Activated CD8-positive, alpha-beta T cell treated with anti-CD3 and anti-CD28 coated beads for 36 hours (primary cell): ENCODE results near the gene VAC14. TPM values are rescaled to one million over a fixed set of nuclear protein-coding genes. Genes with fewer than 3 reads are reported as not detected.

Experiments
- ATAC-seq: fragments of 200-7000 bp; cut with Tn5 transposase; one replicate; pipeline ENCODE4 v1.10.0; 2021; ENCODE audit warnings: mild to moderate bottlenecking, moderate library complexity
- CTCF ChIA-PET: fragments of 350-600 bp; sonication (Branson Sonifier 250); formaldehyde crosslinking; loops from one replicate; lab custom pipeline; 2021; ENCODE audit warnings: antibody characterized with exemption; lab: Charles Lee
- POLR2A ChIA-PET: fragments of 350-600 bp; sonication (Branson Sonifier 250); formaldehyde crosslinking; loops from one replicate; lab custom pipeline; 2021; ENCODE audit warnings: antibody characterized with exemption; lab: Charles Lee
- DNase-seq: peaks from one replicate; pipeline ENCODE4 v3.0.0-alpha.2; 2020
- H3K27ac Mint-ChIP-seq: one replicate; pipeline ENCODE4 v1.8.0; 2021; ENCODE audit warnings: mild to moderate bottlenecking, mixed read lengths
- H3K27me3 Mint-ChIP-seq: one replicate; pipeline ENCODE4 v1.8.0; 2021; ENCODE audit warnings: mixed read lengths
- H3K36me3 Mint-ChIP-seq: one replicate; pipeline ENCODE4 v1.8.0; 2021; ENCODE audit warnings: low read depth, mixed read lengths
- H3K4me1 Mint-ChIP-seq: one replicate; pipeline ENCODE4 v1.8.0; 2021; ENCODE audit warnings: low read depth, mixed read lengths
- H3K4me3 Mint-ChIP-seq: one replicate; pipeline ENCODE4 v1.8.0; 2021; ENCODE audit warnings: mild to moderate bottlenecking, moderate library complexity, mixed read lengths
- H3K9me3 Mint-ChIP-seq: one replicate; pipeline ENCODE4 v1.8.0; 2021; ENCODE audit warnings: mixed read lengths
- CTCF ChIP-seq: fragments of 200-600 bp; IDR thresholded peaks from one replicate; pipeline ENCODE4 v1.8.0; 2022; ENCODE audit warnings: antibody characterized with exemption, mild to moderate bottlenecking
- intact Hi-C: fragments of 100-400 bp; cut with micrococcal nuclease; formaldehyde crosslinking; loops from one replicate; pipeline ENCODE4 v1.10.0; 2022
- total RNA-seq, 2 experiments: library from RNA; stranded (reverse); gene quantifications; one replicate each; pipeline ENCODE4 v1.2.3, GENCODE V29; 2021

VAC14 gene
- total RNA-seq, 2 experiments from 2014 or later, result 27.6 TPM

- H3K27ac Mint-ChIP-seq, result no peak overlapping the region
- intact Hi-C loops, result no loop called here
- ChIA-PET CTCF (interaction anchor here (2.1 to 2.3 kb wide), 2 partner anchors 10 to 43 kb away, joined by 6 to 10 read pairs; no protein-coding TSS in a partner anchor), POLR2A (no interaction called here)
- no peaks in the 10 kb centered on the region for H3K9me3 Mint-ChIP-seq
- DNase-seq (no peak), ATAC-seq (no peak)
- peaks cover 14% of the 10 kb centered on the region for H3K36me3 Mint-ChIP-seq
- H3K4me1 Mint-ChIP-seq, result no peaks in the 10 kb centered on the region
- no peak overlapping the region for H3K4me3 Mint-ChIP-seq
- H3K27me3 Mint-ChIP-seq, result no peaks in the 10 kb centered on the region
- TF ChIP-seq CTCF, result no peak
Measured at GRCh38 chr16:70728150-70728549, 72.8 kb downstream of the VAC14 start.

GRCh38 chr16:70726892-70727361 is 74.0 kb downstream of the VAC14 start:
- Mint-ChIP-seq H3K4me3 (no peak overlapping the region), H3K27me3 (no peaks in the 10 kb centered on the region), H3K27ac (no peak overlapping the region), H3K36me3 (peaks cover 11% of the 10 kb centered on the region), H3K4me1 (no peaks in the 10 kb centered on the region), H3K9me3 (no peaks in the 10 kb centered on the region)
- no peak for TF ChIP-seq CTCF
- intact Hi-C loops, result no loop called here
- DNase-seq, result no peak
- ChIA-PET CTCF (interaction anchor here (0.7 kb wide), 1 partner anchor 10 kb away, joined by 6 read pairs; no protein-coding TSS in a partner anchor), POLR2A (no interaction called here)
- no peak for ATAC-seq

- H3K4me1 Mint-ChIP-seq, result no peaks in the 10 kb centered on the region
- no peaks in the 10 kb centered on the region for H3K27me3 Mint-ChIP-seq
- ChIA-PET POLR2A (no interaction called here), CTCF (interaction anchor here (0.7 kb wide), 1 partner anchor 11 kb away, joined by 6 read pairs; no protein-coding TSS in a partner anchor)
- DNase-seq, result no peak
- H3K27ac Mint-ChIP-seq, result no peak overlapping the region
- intact Hi-C loops, result no loop called here
- no peaks in the 10 kb centered on the region for H3K9me3 Mint-ChIP-seq
- peaks cover 10% of the 10 kb centered on the region for H3K36me3 Mint-ChIP-seq
- H3K4me3 Mint-ChIP-seq, result no peak overlapping the region
- no peak for ATAC-seq
- no peak for TF ChIP-seq CTCF
Measured at GRCh38 chr16:70725912-70726828, 74.8 kb downstream of the VAC14 start.

- ChIA-PET POLR2A (no interaction called here), CTCF (interaction anchor here (0.7 kb wide), 1 partner anchor 10 kb away, joined by 3 read pairs; no protein-coding TSS in a partner anchor)
- Mint-ChIP-seq H3K27me3 (no peaks in the 10 kb centered on the region), H3K27ac (no peak overlapping the region), H3K36me3 (peaks cover 18% of the 10 kb centered on the region), H3K9me3 (no peaks in the 10 kb centered on the region), H3K4me3 (no peak overlapping the region), H3K4me1 (peaks cover 4% of the 10 kb centered on the region)
- TF ChIP-seq CTCF, result no peak
- DNase-seq, result no peak
- intact Hi-C loops, result no loop called here
- ATAC-seq, result no peak
Measured at GRCh38 chr16:70725024-70725911, 75.7 kb downstream of the VAC14 start.
